Thymus (tissue), 11 donors: ENCODE data around the gene KCNT2. TPM values are rescaled to one million over a fixed set of nuclear protein-coding genes. Genes with fewer than 3 reads are reported as not detected.
A peak's percentile ranks its signal among the peaks of the same experiment; 100 is the strongest.

Source experiments
- DNase-seq, 9 donors: peaks; one replicate each; pipeline ENCODE4 v3.0.0-alpha.2; 2013; ENCODE audit warnings: low spot score in 9 of 9, low read depth in 6 of 9, missing footprints in 1 of 9
- H3K27ac ChIP-seq, 2 donors: one replicate each; pipeline ENCODE4 v1.5.1; 2013; ENCODE audit warnings: control low read depth in 1 of 2, low read depth in 1 of 2, low read length in 1 of 2, mild to moderate bottlenecking in 1 of 2, moderate library complexity in 1 of 2
- H3K27me3 ChIP-seq, 2 donors: one replicate each; pipeline ENCODE4 v1.5.1; 2013; ENCODE audit warnings: low read length in 1 of 2; ENCODE audit not compliant: control insufficient read depth in 2 of 2, insufficient read depth in 1 of 2
- H3K36me3 ChIP-seq, 2 donors: one replicate each; pipeline ENCODE4 v1.5.1; 2013; ENCODE audit warnings: low read length in 1 of 2, mild to moderate bottlenecking in 1 of 2, moderate library complexity in 1 of 2; ENCODE audit not compliant: control insufficient read depth in 2 of 2, insufficient read depth in 2 of 2
- H3K4me1 ChIP-seq, 2 donors: one replicate each; pipeline ENCODE4 v1.5.1; 2013; ENCODE audit warnings: low read length in 2 of 2; ENCODE audit not compliant: control insufficient read depth in 2 of 2, insufficient read depth in 2 of 2
- H3K4me3 ChIP-seq, 2 donors: one replicate each; pipeline ENCODE4 v1.5.1; 2013; ENCODE audit warnings: low read length in 2 of 2, control low read depth in 1 of 2, mild to moderate bottlenecking in 1 of 2
- H3K9me3 ChIP-seq, 2 donors: one replicate each; pipeline ENCODE4 v1.5.1; 2013; ENCODE audit warnings: low read length in 1 of 2, mild to moderate bottlenecking in 1 of 2; ENCODE audit not compliant: control insufficient read depth in 2 of 2, insufficient read depth in 1 of 2
- WGBS: extraction: QIAGEN DNeasy Blood & Tissue Kit; methylation state at CpG from one replicate; pipeline ENCODE4 v1.1.7; 2013; 5-methylcytosine and 5-hydroxymethylcytosine counted together
- polyA plus RNA-seq: library from polyadenylated mRNA; stranded (reverse); fragments of 200-250 nt; gene quantifications from one replicate; pipeline ENCODE4 v1.2.3, GENCODE V29; 2013
- total RNA-seq: library from RNA; stranded (reverse); fragments of 120-200 nt; gene quantifications from one replicate; pipeline ENCODE4 v1.2.4, GENCODE V29; 2013
- donor health status: healthy.

KCNT2 gene
- total and polyA plus RNA-seq, 2 donors = 0.41 to 0.85 TPM

DNA sequence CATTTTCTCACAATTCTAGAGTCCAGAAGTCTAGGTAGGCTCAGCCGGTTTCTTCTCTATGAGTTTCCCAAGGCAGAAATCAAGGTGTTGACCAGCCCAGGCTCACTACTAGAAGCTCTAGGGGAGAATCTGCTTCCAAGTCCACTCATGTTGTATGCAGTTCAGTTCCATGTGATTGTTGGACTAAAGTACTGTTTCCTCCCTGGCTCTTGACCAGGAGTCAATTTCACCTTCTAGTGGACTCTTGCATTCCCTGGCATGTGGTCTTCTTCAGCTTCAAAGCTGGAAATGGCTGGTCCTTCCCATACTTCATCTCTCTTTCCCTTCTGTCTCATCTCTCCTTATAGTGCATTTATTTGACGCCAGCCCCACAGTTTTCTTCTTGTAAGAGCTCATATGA is 153.4 kb downstream of the KCNT2 start:
- Histone ChIP-seq H3K27me3 (no peaks in the 10 kb centered on the region), H3K4me3 (no peak overlapping the region), H3K4me1 (no peaks in the 10 kb centered on the region), H3K27ac (no peak overlapping the region), H3K36me3 (no peaks in the 10 kb centered on the region), H3K9me3 (no peaks in the 10 kb centered on the region)
- DNase-seq = no peak
- 98% methylated on average over 2 of the region's 2 CpGs for WGBS

- DNase-seq = no peak
- Histone ChIP-seq H3K36me3 (no peaks in the 10 kb centered on the region), H3K9me3 (no peaks in the 10 kb centered on the region), H3K4me3 (no peak overlapping the region), H3K4me1 (no peaks in the 10 kb centered on the region), H3K27ac (no peak overlapping the region), H3K27me3 (no peaks in the 10 kb centered on the region)
- WGBS = 82% methylated on average over 5 of the region's 5 CpGs
These were observed 157.1 kb downstream of the KCNT2 start for GRCh38 chr1:196451103-196451502.

GRCh38 chr1:196450143-196451095 is 157.8 kb downstream of the KCNT2 start:
- no peaks in the 10 kb centered on the region for H3K36me3 ChIP-seq
- no peaks in the 10 kb centered on the region for H3K9me3 ChIP-seq
- no peaks in the 10 kb centered on the region for H3K4me1 ChIP-seq
- no peak overlapping the region for H3K4me3 ChIP-seq
- H3K27me3 ChIP-seq = no peaks in the 10 kb centered on the region
- DNase-seq = no peak
- 79% methylated on average over 4 of the region's 4 CpGs for WGBS
- no peak overlapping the region for H3K27ac ChIP-seq

DNA sequence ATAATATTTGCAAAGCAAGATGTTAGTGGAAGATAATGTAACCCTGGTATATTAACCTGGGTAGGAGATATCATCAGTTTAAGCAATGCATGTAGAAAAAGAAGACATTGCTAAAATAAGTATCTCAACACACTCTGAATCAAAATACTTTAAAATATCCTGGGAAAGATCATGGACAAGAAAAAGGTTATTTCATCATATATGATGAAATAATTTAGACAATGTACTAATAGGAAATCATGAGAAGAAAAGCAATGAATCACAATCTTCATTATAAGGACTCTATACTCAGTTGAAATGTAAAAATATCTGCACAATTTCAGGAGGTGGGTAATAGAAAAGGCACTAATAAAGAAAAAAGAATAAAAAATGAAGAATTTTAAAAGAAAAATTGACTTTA is 158.8 kb downstream of the KCNT2 start:
- Histone ChIP-seq H3K36me3 (no peaks in the 10 kb centered on the region), H3K27me3 (no peaks in the 10 kb centered on the region), H3K4me3 (no peak overlapping the region), H3K4me1 (no peaks in the 10 kb centered on the region), H3K9me3 (no peaks in the 10 kb centered on the region), H3K27ac (no peak overlapping the region)
- DNase-seq = no peak

DNA sequence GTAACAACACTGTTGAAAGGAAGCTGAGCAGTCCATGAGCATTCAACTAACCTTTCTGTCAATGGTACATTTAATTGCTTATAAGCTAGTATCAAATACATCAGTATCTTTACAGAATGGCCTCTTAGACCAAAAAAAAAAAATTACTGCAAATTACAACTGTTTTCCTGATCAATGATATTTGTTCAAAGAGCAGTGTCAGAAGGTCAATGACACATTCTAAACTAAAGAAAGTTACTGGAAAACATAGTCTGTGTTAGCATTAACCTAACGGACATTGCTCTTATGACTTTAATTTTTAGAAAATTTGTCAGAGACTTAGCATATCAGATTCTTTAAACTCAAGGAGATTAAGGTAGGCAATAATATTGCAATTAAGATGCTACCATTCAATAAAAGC is 162.5 kb downstream of the KCNT2 start:
- no peaks in the 10 kb centered on the region for H3K27me3 ChIP-seq
- H3K9me3 ChIP-seq = no peaks in the 10 kb centered on the region
- H3K36me3 ChIP-seq = no peaks in the 10 kb centered on the region
- WGBS = 99% methylated on average over 1 of the region's 1 CpG
- H3K4me1 ChIP-seq = no peaks in the 10 kb centered on the region
- H3K4me3 ChIP-seq = no peak overlapping the region
- DNase-seq = no peak
- no peak overlapping the region for H3K27ac ChIP-seq

DNA sequence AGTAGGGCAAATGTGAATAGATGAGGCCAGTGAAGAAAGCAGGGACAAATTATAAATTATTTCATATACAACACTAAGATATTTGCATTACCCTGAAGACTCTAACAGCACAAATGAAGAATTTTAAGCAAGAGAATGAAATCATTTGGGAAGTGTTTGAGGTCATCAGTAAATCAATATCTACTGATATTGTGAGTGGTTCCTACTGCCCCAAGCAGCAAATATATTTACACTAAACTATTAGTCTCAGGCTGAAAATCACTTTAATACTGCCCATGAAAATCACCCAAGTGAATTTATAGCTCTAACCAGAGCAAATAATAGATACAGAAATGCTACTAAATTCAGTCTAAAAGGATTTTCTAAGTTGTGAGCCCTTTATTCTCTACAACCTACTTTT is 163.6 kb downstream of the KCNT2 start:
- Histone ChIP-seq H3K9me3 (no peaks in the 10 kb centered on the region), H3K4me1 (no peaks in the 10 kb centered on the region), H3K36me3 (no peaks in the 10 kb centered on the region), H3K27me3 (no peaks in the 10 kb centered on the region), H3K4me3 (no peak overlapping the region), H3K27ac (no peak overlapping the region)
- DNase-seq = no peak

DNA sequence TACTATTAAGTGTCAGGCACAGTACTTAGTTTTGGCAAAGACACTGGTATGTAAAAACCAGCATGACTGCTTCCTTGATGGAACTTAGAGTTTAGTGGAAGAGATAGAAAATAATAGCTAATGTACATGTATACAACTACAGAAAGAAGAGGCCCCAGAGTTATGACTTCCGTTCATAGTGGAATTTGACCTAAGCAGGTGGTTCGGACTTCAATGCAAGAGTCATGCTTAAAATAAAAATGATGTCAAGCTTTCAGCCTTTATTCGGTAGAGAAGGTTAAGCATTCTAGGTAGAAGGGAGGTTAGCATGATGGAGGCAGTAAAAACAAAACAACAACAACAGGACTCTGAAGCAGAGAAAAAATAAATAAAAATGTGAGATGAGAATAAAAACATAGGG is 165.9 kb downstream of the KCNT2 start:
- Histone ChIP-seq H3K9me3 (no peaks in the 10 kb centered on the region), H3K4me1 (no peaks in the 10 kb centered on the region), H3K4me3 (no peak overlapping the region), H3K36me3 (no peaks in the 10 kb centered on the region), H3K27ac (no peak overlapping the region), H3K27me3 (no peaks in the 10 kb centered on the region)
- no peak for DNase-seq
- 98% methylated on average over 3 of the region's 3 CpGs for WGBS

DNA sequence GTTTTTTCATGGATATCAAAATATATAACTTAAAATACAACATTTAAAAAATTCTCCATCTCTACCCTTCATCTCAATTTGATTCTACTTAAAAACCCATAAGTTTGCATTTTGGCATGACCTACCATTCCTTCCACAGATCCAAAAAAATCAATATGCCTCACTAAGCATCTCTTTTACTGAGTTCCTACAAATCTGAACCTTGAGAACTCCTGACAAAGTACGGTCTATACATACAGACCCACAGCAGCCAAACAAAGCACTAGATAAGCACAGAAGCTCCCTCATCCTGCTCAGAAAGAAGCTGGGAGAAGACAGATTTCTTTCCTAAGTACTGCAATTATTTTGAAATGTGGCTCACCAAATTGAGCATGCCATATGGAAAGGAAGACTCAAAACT is 167.5 kb downstream of the KCNT2 start:
- H3K4me1 ChIP-seq = no peaks in the 10 kb centered on the region
- no peaks in the 10 kb centered on the region for H3K36me3 ChIP-seq
- no peaks in the 10 kb centered on the region for H3K9me3 ChIP-seq
- H3K27me3 ChIP-seq = no peaks in the 10 kb centered on the region
- H3K4me3 ChIP-seq = no peak overlapping the region
- H3K27ac ChIP-seq = no peak overlapping the region
- DNase-seq = no peak
- 100% methylated on average over 1 of the region's 1 CpG for WGBS

DNA sequence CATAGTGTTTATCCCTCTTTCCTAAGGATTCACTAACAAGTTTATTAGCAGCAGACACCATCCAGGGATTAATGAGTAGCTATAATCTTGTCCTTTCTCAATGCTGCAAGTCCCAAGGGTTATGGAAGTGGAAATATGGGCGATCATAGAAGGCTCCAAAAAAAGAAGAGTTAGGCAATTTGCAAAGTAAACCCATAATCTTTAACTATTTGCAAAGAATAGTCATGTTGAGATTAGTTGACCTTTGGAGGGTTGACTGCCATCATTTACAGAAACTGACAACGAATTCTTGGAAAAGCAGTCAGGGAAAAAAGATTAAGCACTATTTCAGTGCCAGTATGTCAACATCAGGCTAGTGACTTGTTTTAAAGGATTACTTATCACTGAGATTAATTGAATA is 169.9 kb downstream of the KCNT2 start:
- H3K4me3 ChIP-seq = no peak overlapping the region
- H3K9me3 ChIP-seq = no peaks in the 10 kb centered on the region
- no peaks in the 10 kb centered on the region for H3K4me1 ChIP-seq
- DNase-seq = peak in 1 of 9 donors; percentile 25
- no peak overlapping the region for H3K27ac ChIP-seq
- 90% methylated on average over 2 of the region's 2 CpGs for WGBS
- no peaks in the 10 kb centered on the region for H3K27me3 ChIP-seq
- H3K36me3 ChIP-seq = no peaks in the 10 kb centered on the region
